Skin of body (tissue), 2 donors: ENCODE results near the gene ARHGAP40. TPM values are rescaled to one million over a fixed set of nuclear protein-coding genes. Genes with fewer than 3 reads are reported as not detected.
"Not testable (repeated sequence)": the region's sequence is repeated elsewhere in the genome, so short reads cannot be mapped to it uniquely, and the experiment has no call there.

Experiments
- DNase-seq: peaks from one replicate; lab custom pipeline; 2025; lab: John Stamatoyannopoulos, UW
- total RNA-seq: library from RNA; depleted of rRNA; stranded (reverse); fragments of >200 nt; gene quantifications from one replicate; pipeline ENCODE4 v1.2.3, GENCODE V29; 2014

The ARHGAP40 gene
- total RNA-seq, 1 donor from 2014 or later: 3.5 TPM

- no peak for DNase-seq
Measured at GRCh38 chr20:38588303-38588702, 13.3 kb upstream of the ARHGAP40 start.

- no peak for DNase-seq
Measured at GRCh38 chr20:38589351-38589750, 12.3 kb upstream of the ARHGAP40 start.

- no peak for DNase-seq
Measured at GRCh38 chr20:38589967-38590675, 11.5 kb upstream of the ARHGAP40 start.

- no peak for DNase-seq
Measured at GRCh38 chr20:38590676-38591473, 10.7 kb upstream of the ARHGAP40 start.

GRCh38 chr20:38591474-38592410, 9.9 kb upstream of the ARHGAP40 start:
- DNase-seq: no peak

GRCh38 chr20:38592411-38592790, 9.2 kb upstream of the ARHGAP40 start:
- not testable (repeated sequence) for DNase-seq

- not testable (repeated sequence) for DNase-seq
Measured at GRCh38 chr20:38594281-38594680, 7.3 kb upstream of the ARHGAP40 start.

GRCh38 chr20:38595886-38596285, 5.7 kb upstream of the ARHGAP40 start:
- not testable (repeated sequence) for DNase-seq

- no peak for DNase-seq
Measured at GRCh38 chr20:38599410-38599882, 2.2 kb upstream of the ARHGAP40 start.

- no peak for DNase-seq
Measured at GRCh38 chr20:38600057-38600456, 1.6 kb upstream of the ARHGAP40 start.

- no peak for DNase-seq
Measured at GRCh38 chr20:38602185-38602581, 574 bp downstream of the ARHGAP40 start.

GRCh38 chr20:38603286-38603685, 1.7 kb downstream of the ARHGAP40 start:
- no peak for DNase-seq

- DNase-seq: no peak
Measured at GRCh38 chr20:38604873-38605303, 3.3 kb downstream of the ARHGAP40 start.

- no peak for DNase-seq
Measured at GRCh38 chr20:38607351-38607750, 5.7 kb downstream of the ARHGAP40 start.

- DNase-seq: no peak
Measured at GRCh38 chr20:38608188-38608587, 6.6 kb downstream of the ARHGAP40 start.

- DNase-seq: no peak
Measured at GRCh38 chr20:38609815-38610214, 8.2 kb downstream of the ARHGAP40 start.

GRCh38 chr20:38610521-38610920, 8.9 kb downstream of the ARHGAP40 start:
- no peak for DNase-seq

- DNase-seq: no peak
Measured at GRCh38 chr20:38612751-38613515, 11.3 kb downstream of the ARHGAP40 start.

GRCh38 chr20:38615283-38615682, 13.7 kb downstream of the ARHGAP40 start:
- no peak for DNase-seq

- DNase-seq: no peak
Measured at GRCh38 chr20:38616457-38616856, 14.8 kb downstream of the ARHGAP40 start.
